Breast epithelium (tissue), 3 donors: ENCODE measurements around the gene FAM222A.

Source experiments
- POLR2A ChIP-seq: fragments of 450-650 bp; IDR thresholded peaks from one replicate; pipeline ENCODE4 v1.6.1; 2016; ENCODE audit warnings: antibody characterized with exemption, mild to moderate bottlenecking, moderate library complexity
- POLR2AphosphoS5 ChIP-seq, 3 donors: sonication (generic); formaldehyde crosslinking; IDR thresholded peaks; one replicate each; pipeline ENCODE4 v1.6.1; 2017; ENCODE audit warnings: antibody characterized with exemption in 3 of 3
- TF ChIP-seq, protein P1 (sequence below), 3 donors: fragments of 450-650 bp; IDR thresholded peaks; one replicate each; pipeline ENCODE4 v1.5.1; 2016 to 2017; ENCODE audit warnings: antibody characterized with exemption in 3 of 3, mild to moderate bottlenecking in 3 of 3, moderate library complexity in 3 of 3

DNA sequence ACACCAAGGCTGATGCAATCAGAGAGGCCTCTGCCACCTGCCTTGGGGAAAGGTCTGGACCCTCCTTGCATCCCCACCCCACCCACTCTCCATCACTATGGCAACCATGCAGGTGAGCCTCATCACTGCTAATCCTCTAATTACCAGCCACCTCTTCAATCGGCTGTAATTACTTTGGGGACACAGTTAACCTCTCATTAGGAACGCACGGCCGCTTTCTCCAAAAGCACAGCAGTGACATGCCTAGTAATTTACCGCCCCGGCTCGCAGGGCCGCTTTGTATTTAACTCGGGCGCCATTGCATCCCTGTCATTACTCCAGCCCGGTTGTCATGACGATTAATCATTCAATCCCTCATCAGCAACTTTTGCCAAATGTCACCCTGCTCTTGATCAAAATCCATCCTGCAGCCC is 36.3 kb upstream of the FAM222A start:
- TF ChIP-seq, protein P1, sequence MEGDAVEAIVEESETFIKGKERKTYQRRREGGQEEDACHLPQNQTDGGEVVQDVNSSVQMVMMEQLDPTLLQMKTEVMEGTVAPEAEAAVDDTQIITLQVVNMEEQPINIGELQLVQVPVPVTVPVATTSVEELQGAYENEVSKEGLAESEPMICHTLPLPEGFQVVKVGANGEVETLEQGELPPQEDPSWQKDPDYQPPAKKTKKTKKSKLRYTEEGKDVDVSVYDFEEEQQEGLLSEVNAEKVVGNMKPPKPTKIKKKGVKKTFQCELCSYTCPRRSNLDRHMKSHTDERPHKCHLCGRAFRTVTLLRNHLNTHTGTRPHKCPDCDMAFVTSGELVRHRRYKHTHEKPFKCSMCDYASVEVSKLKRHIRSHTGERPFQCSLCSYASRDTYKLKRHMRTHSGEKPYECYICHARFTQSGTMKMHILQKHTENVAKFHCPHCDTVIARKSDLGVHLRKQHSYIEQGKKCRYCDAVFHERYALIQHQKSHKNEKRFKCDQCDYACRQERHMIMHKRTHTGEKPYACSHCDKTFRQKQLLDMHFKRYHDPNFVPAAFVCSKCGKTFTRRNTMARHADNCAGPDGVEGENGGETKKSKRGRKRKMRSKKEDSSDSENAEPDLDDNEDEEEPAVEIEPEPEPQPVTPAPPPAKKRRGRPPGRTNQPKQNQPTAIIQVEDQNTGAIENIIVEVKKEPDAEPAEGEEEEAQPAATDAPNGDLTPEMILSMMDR (IDR thresholded peaks at IDR 0.05) = no peak
- no peak for TF ChIP-seq POLR2AphosphoS5 (IDR thresholded peaks at IDR 0.05)
- no peak for TF ChIP-seq POLR2A
